ENCODE data around the gene CYP27C1. TPM values are rescaled to one million over a fixed set of nuclear protein-coding genes. Genes with fewer than 3 reads are reported as not detected.

CYP27C1 gene
- total RNA-seq, 2 experiments from 2014 or later = not detected

GRCh38 chr2:127155947-127156346 lies 64.2 kb downstream of the CYP27C1 start:
- CTCF ChIA-PET = no interaction called here
- Mint-ChIP-seq H3K4me3 (no peak overlapping the region), H3K4me1 (ENCODE audit: low read depth) (no peaks in the 10 kb centered on the region), H3K27me3 (no peaks in the 10 kb centered on the region), H3K36me3 (ENCODE audit: low read depth) (no peaks in the 10 kb centered on the region), H3K9me3 (no peaks in the 10 kb centered on the region), H3K27ac (no peak overlapping the region)
- no peaks in the 10 kb centered on the region for H3K9me3 ChIP-seq (ENCODE audit: control insufficient read depth in 1 of 2, insufficient read depth in 1 of 2, low read length in 2 of 2)
- no peak for TF ChIP-seq CTCF (IDR thresholded peaks at IDR 0.05)
- no peaks in the 10 kb centered on the region for H3K27me3 ChIP-seq (ENCODE audit: control insufficient read depth in 1 of 2, insufficient read depth in 2 of 2, low read length in 2 of 2)
- ATAC-seq (ENCODE audit: poor library complexity) (no peak), DNase-seq (no peak)
- no peak overlapping the region for H3K4me3 ChIP-seq (ENCODE audit: low read length)
- H3K4me1 ChIP-seq (ENCODE audit: insufficient read depth, low read length) = no peaks in the 10 kb centered on the region
- intact Hi-C loops (cut with DNase I, micrococcal nuclease) = no loop called here
- H3K36me3 ChIP-seq (ENCODE audit: insufficient read depth, low read length) = no peaks in the 10 kb centered on the region
- no peak overlapping the region for H3K27ac ChIP-seq (ENCODE audit: low read depth in 1 of 2, low read length in 2 of 2)
- POLR2A ChIA-PET = no interaction called here

- H3K27ac Mint-ChIP-seq = no peak overlapping the region
- ChIA-PET POLR2A (no interaction called here), CTCF (no interaction called here)
- H3K4me3 ChIP-seq (ENCODE audit: low read length) = no peak overlapping the region
- DNase-seq = no peak
- no peak overlapping the region for H3K27ac ChIP-seq (ENCODE audit: low read depth in 1 of 2, low read length in 2 of 2)
- H3K27me3 ChIP-seq (ENCODE audit: control insufficient read depth in 1 of 2, insufficient read depth in 2 of 2, low read length in 2 of 2) = no peaks in the 10 kb centered on the region
- no peaks in the 10 kb centered on the region for H3K4me1 Mint-ChIP-seq (ENCODE audit: low read depth)
- no peaks in the 10 kb centered on the region for H3K9me3 Mint-ChIP-seq
- ATAC-seq (ENCODE audit: poor library complexity) = no peak
- no peaks in the 10 kb centered on the region for H3K4me1 ChIP-seq (ENCODE audit: insufficient read depth, low read length)
- no peaks in the 10 kb centered on the region for H3K36me3 Mint-ChIP-seq (ENCODE audit: low read depth)
- no peaks in the 10 kb centered on the region for H3K9me3 ChIP-seq (ENCODE audit: control insufficient read depth in 1 of 2, insufficient read depth in 1 of 2, low read length in 2 of 2)
- H3K27me3 Mint-ChIP-seq = no peaks in the 10 kb centered on the region
- no peak overlapping the region for H3K4me3 Mint-ChIP-seq
- intact Hi-C loops (cut with DNase I, micrococcal nuclease) = no loop called here
- no peak for TF ChIP-seq CTCF (IDR thresholded peaks at IDR 0.05)
- H3K36me3 ChIP-seq (ENCODE audit: insufficient read depth, low read length) = no peaks in the 10 kb centered on the region
These were observed 65.0 kb downstream of the CYP27C1 start for GRCh38 chr2:127155028-127155581.

- Mint-ChIP-seq H3K27me3 (no peaks in the 10 kb centered on the region), H3K4me3 (no peak overlapping the region), H3K4me1 (ENCODE audit: low read depth) (no peaks in the 10 kb centered on the region), H3K27ac (no peak overlapping the region), H3K9me3 (no peaks in the 10 kb centered on the region), H3K36me3 (ENCODE audit: low read depth) (no peaks in the 10 kb centered on the region)
- POLR2A ChIA-PET = no interaction called here
- CTCF ChIA-PET = no interaction called here
- no peak for TF ChIP-seq CTCF (IDR thresholded peaks at IDR 0.05)
- Histone ChIP-seq H3K36me3 (ENCODE audit: insufficient read depth, low read length) (no peaks in the 10 kb centered on the region), H3K9me3 (ENCODE audit: control insufficient read depth in 1 of 2, insufficient read depth in 1 of 2, low read length in 2 of 2) (no peaks in the 10 kb centered on the region), H3K4me3 (ENCODE audit: low read length) (no peak overlapping the region), H3K4me1 (ENCODE audit: insufficient read depth, low read length) (no peaks in the 10 kb centered on the region), H3K27ac (ENCODE audit: low read depth in 1 of 2, low read length in 2 of 2) (no peak overlapping the region), H3K27me3 (ENCODE audit: control insufficient read depth in 1 of 2, insufficient read depth in 2 of 2, low read length in 2 of 2) (no peaks in the 10 kb centered on the region)
- no peak for DNase-seq
- no peak for ATAC-seq (ENCODE audit: poor library complexity)
- intact Hi-C loops (cut with DNase I, micrococcal nuclease) = no loop called here
These were observed 65.7 kb downstream of the CYP27C1 start for GRCh38 chr2:127154396-127154795.

Data from CD4-positive, alpha-beta T cell (primary cell).